T-helper 2 cell treated with Interferon-gamma antibody and Interleukin-4, amounts not matched to agents 5 μg/mL and 100 μg/mL, for 36 hours (primary cell): ENCODE results near the gene IL10.

Source experiments
- DNase-seq: peaks from one replicate; pipeline ENCODE4 v3.0.0; 2021; ENCODE audit warnings: low spot score
- H3K27ac Mint-ChIP-seq: one replicate; pipeline ENCODE4 v1.8.0; 2021; ENCODE audit warnings: mild to moderate bottlenecking, mixed read lengths
- H3K27me3 Mint-ChIP-seq: one replicate; pipeline ENCODE4 v1.8.0; 2021; ENCODE audit warnings: low read depth, mixed read lengths
- H3K36me3 Mint-ChIP-seq: one replicate; pipeline ENCODE4 v1.8.0; 2021; ENCODE audit warnings: low read depth, mixed read lengths
- H3K4me1 Mint-ChIP-seq: one replicate; pipeline ENCODE4 v1.8.0; 2021; ENCODE audit warnings: low read depth, mixed read lengths
- H3K4me3 Mint-ChIP-seq: one replicate; pipeline ENCODE4 v1.8.0; 2022; ENCODE audit warnings: mild to moderate bottlenecking, moderate library complexity, mixed read lengths
- H3K9me3 Mint-ChIP-seq: one replicate; pipeline ENCODE4 v1.8.0; 2021; ENCODE audit warnings: mixed read lengths

IL10 gene

GRCh38 chr1:206728697-206728987, 43.7 kb downstream of the IL10 start:
- H3K27ac Mint-ChIP-seq: no peak overlapping the region
- no peaks in the 10 kb centered on the region for H3K27me3 Mint-ChIP-seq
- DNase-seq: no peak
- no peak overlapping the region for H3K4me3 Mint-ChIP-seq
- peaks cover 20% of the 10 kb centered on the region for H3K4me1 Mint-ChIP-seq
- peaks cover 34% of the 10 kb centered on the region for H3K36me3 Mint-ChIP-seq
- H3K9me3 Mint-ChIP-seq: no peaks in the 10 kb centered on the region

- Mint-ChIP-seq H3K36me3 (peaks cover 31% of the 10 kb centered on the region), H3K4me3 (no peak overlapping the region), H3K27me3 (no peaks in the 10 kb centered on the region), H3K4me1 (peaks cover 20% of the 10 kb centered on the region), H3K27ac (no peak overlapping the region), H3K9me3 (no peaks in the 10 kb centered on the region)
- DNase-seq: no peak
These were observed 44.2 kb downstream of the IL10 start for GRCh38 chr1:206727981-206728696.

GRCh38 chr1:206725109-206725963, 47.0 kb downstream of the IL10 start:
- no peak overlapping the region for H3K4me3 Mint-ChIP-seq
- H3K27me3 Mint-ChIP-seq: no peaks in the 10 kb centered on the region
- peaks cover 28% of the 10 kb centered on the region for H3K4me1 Mint-ChIP-seq
- no peak overlapping the region for H3K27ac Mint-ChIP-seq
- H3K36me3 Mint-ChIP-seq: peaks cover 10% of the 10 kb centered on the region
- H3K9me3 Mint-ChIP-seq: no peaks in the 10 kb centered on the region
- DNase-seq: peak; percentile 33

GRCh38 chr1:206723805-206724472, 48.4 kb downstream of the IL10 start:
- H3K4me3 Mint-ChIP-seq: no peak overlapping the region
- no peak overlapping the region for H3K27ac Mint-ChIP-seq
- H3K4me1 Mint-ChIP-seq: peaks cover 36% of the 10 kb centered on the region
- H3K27me3 Mint-ChIP-seq: no peaks in the 10 kb centered on the region
- no peaks in the 10 kb centered on the region for H3K9me3 Mint-ChIP-seq
- H3K36me3 Mint-ChIP-seq: peaks cover 1% of the 10 kb centered on the region
- DNase-seq: no peak

- Mint-ChIP-seq H3K4me3 (no peak overlapping the region), H3K4me1 (peaks cover 39% of the 10 kb centered on the region), H3K27me3 (no peaks in the 10 kb centered on the region), H3K36me3 (peaks cover 1% of the 10 kb centered on the region), H3K9me3 (no peaks in the 10 kb centered on the region), H3K27ac (no peak overlapping the region)
- DNase-seq: no peak
These were observed 48.9 kb downstream of the IL10 start for GRCh38 chr1:206723462-206723804.

- no peak overlapping the region for H3K27ac Mint-ChIP-seq
- no peak overlapping the region for H3K4me3 Mint-ChIP-seq
These were observed 49.4 kb downstream of the IL10 start for GRCh38 chr1:206722751-206723461.

GRCh38 chr1:206721454-206721853, 50.8 kb downstream of the IL10 start:
- H3K27me3 Mint-ChIP-seq: no peaks in the 10 kb centered on the region
- H3K36me3 Mint-ChIP-seq: no peaks in the 10 kb centered on the region
- no peak overlapping the region for H3K4me3 Mint-ChIP-seq
- H3K9me3 Mint-ChIP-seq: no peaks in the 10 kb centered on the region
- no peak for DNase-seq
- peaks cover 45% of the 10 kb centered on the region for H3K4me1 Mint-ChIP-seq
- H3K27ac Mint-ChIP-seq: no peak overlapping the region

More at GRCh38 chr1:206722751-206723461, 49.4 kb downstream of the IL10 start:
- no peak for DNase-seq
- Mint-ChIP-seq H3K36me3 (no peaks in the 10 kb centered on the region), H3K4me1 (peaks cover 37% of the 10 kb centered on the region), H3K27me3 (no peaks in the 10 kb centered on the region), H3K9me3 (no peaks in the 10 kb centered on the region)

GRCh38 chr1:206719169-206719839, 53.0 kb downstream of the IL10 start:
- Mint-ChIP-seq H3K27me3 (no peaks in the 10 kb centered on the region), H3K4me1 (peaks cover 55% of the 10 kb centered on the region), H3K36me3 (peaks cover 2% of the 10 kb centered on the region), H3K9me3 (no peaks in the 10 kb centered on the region), H3K27ac (no peak overlapping the region), H3K4me3 (no peak overlapping the region)
- DNase-seq: no peak

- Mint-ChIP-seq H3K36me3 (peaks cover 5% of the 10 kb centered on the region), H3K4me3 (peak overlapping the region; percentile 76), H3K4me1 (peaks cover 70% of the 10 kb centered on the region), H3K27me3 (no peaks in the 10 kb centered on the region), H3K27ac (peak overlapping the region; percentile 90), H3K9me3 (no peaks in the 10 kb centered on the region)
- no peak for DNase-seq
These were observed 54.7 kb downstream of the IL10 start for GRCh38 chr1:206717674-206717989.
